A549 (cell line): Measurements from ENCODE around the gene RCSD1.

Experiments
- BCL3 ChIP-seq: fragments of >200 bp; sonication (Bioruptor Twin); formaldehyde crosslinking; IDR thresholded peaks from 3 replicates; pipeline ENCODE4 v1.6.1; 2016
- BHLHE40 ChIP-seq: IDR thresholded peaks from 2 replicates; pipeline ENCODE4 v1.6.1; 2012; ENCODE audit warnings: low read depth, low read length, inconsistent platforms
- CTCF ChIP-seq: fragments of >200 bp; sonication (Bioruptor Twin); formaldehyde crosslinking; IDR thresholded peaks from 3 replicates; pipeline ENCODE4 v1.5.1; 2016
- EP300 ChIP-seq, 2 experiments: fragments of >200 bp; sonication (Bioruptor Twin); formaldehyde crosslinking; IDR thresholded peaks; 2 replicates in 1 of 2; 3 replicates in 1 of 2; pipeline ENCODE4 v1.6.1; 2016 to 2017
- HDAC2 ChIP-seq: fragments of 200-600 bp; sonication (generic); IDR thresholded peaks from 2 replicates; pipeline ENCODE4 v1.6.1; 2016
- KDM1A ChIP-seq: fragments of 200-600 bp; sonication (generic); IDR thresholded peaks from 2 replicates; pipeline ENCODE4 v1.6.1; 2016; ENCODE audit warnings: low read depth, mild to moderate bottlenecking
- POLR2A ChIP-seq: IDR thresholded peaks from 2 replicates; pipeline ENCODE4 v1.6.1; 2012; ENCODE audit warnings: mild to moderate bottlenecking, low read length

GRCh38 chr1:167676205-167676915 lies 46.3 kb downstream of the RCSD1 start:
- TF ChIP-seq KDM1A (no peak), CTCF (no peak), BHLHE40 (no peak), POLR2A (no peak), HDAC2 (no peak), EP300 (IDR thresholded peaks at IDR 0.05) (no peak), BCL3 (no peak)
